Esophagus (tissue), 2 donors: ENCODE measurements around the gene TBC1D3B. TPM values are rescaled to one million over a fixed set of nuclear protein-coding genes. Genes with fewer than 3 reads are reported as not detected.
"Not testable (repeated sequence)": the region's sequence is repeated elsewhere in the genome, so short reads cannot be mapped to it uniquely, and the experiment has no call there.

Experiments used
- H3K27ac ChIP-seq, 2 donors: one replicate each; pipeline ENCODE4 v1.5.1; 2013; ENCODE audit warnings: low read depth in 2 of 2, mild to moderate bottlenecking in 2 of 2, inconsistent platforms in 1 of 2, low read length in 1 of 2, moderate library complexity in 1 of 2
- H3K27me3 ChIP-seq, 2 donors: one replicate each; pipeline ENCODE4 v1.6.1; 2013; ENCODE audit warnings: low read length in 2 of 2, control low read depth in 1 of 2, mild to moderate bottlenecking in 1 of 2; ENCODE audit not compliant: insufficient read depth in 2 of 2, control insufficient read depth in 1 of 2
- H3K36me3 ChIP-seq, 2 donors: one replicate each; pipeline ENCODE4 v1.6.1; 2013; ENCODE audit warnings: low read length in 1 of 2; ENCODE audit not compliant: control insufficient read depth in 2 of 2, insufficient read depth in 2 of 2
- H3K4me1 ChIP-seq, 2 donors: one replicate each; pipeline ENCODE4 v1.6.1; 2013; ENCODE audit warnings: low read length in 1 of 2; ENCODE audit not compliant: control insufficient read depth in 2 of 2, insufficient read depth in 2 of 2
- H3K4me3 ChIP-seq, 2 donors: one replicate each; pipeline ENCODE4 v1.5.1; 2013; ENCODE audit warnings: low read length in 2 of 2, mild to moderate bottlenecking in 2 of 2, low read depth in 1 of 2, moderate library complexity in 1 of 2
- H3K9me3 ChIP-seq, 2 donors: one replicate each; pipeline ENCODE4 v1.6.1; 2013; ENCODE audit warnings: mild to moderate bottlenecking in 2 of 2, low read depth in 1 of 2, low read length in 1 of 2, moderate library complexity in 1 of 2; ENCODE audit not compliant: control insufficient read depth in 2 of 2, insufficient read depth in 1 of 2
- WGBS, 2 donors: extraction: QIAGEN DNeasy Blood & Tissue Kit; methylation state at CpG; one replicate each; pipeline ENCODE4 v1.1.7; 2013; 5-methylcytosine and 5-hydroxymethylcytosine counted together
- polyA plus RNA-seq, 2 donors: library from polyadenylated mRNA; stranded (reverse); fragments of 200-250 nt; gene quantifications; one replicate each; pipeline ENCODE4 v1.2.3, GENCODE V29; 2013
- donor health status: healthy with polysubstance abuse.
- donor health status: Bipolar disorder and iron deficiency.

TBC1D3B gene
- polyA plus RNA-seq, 2 donors = 5.8 to 6.9 TPM

DNA sequence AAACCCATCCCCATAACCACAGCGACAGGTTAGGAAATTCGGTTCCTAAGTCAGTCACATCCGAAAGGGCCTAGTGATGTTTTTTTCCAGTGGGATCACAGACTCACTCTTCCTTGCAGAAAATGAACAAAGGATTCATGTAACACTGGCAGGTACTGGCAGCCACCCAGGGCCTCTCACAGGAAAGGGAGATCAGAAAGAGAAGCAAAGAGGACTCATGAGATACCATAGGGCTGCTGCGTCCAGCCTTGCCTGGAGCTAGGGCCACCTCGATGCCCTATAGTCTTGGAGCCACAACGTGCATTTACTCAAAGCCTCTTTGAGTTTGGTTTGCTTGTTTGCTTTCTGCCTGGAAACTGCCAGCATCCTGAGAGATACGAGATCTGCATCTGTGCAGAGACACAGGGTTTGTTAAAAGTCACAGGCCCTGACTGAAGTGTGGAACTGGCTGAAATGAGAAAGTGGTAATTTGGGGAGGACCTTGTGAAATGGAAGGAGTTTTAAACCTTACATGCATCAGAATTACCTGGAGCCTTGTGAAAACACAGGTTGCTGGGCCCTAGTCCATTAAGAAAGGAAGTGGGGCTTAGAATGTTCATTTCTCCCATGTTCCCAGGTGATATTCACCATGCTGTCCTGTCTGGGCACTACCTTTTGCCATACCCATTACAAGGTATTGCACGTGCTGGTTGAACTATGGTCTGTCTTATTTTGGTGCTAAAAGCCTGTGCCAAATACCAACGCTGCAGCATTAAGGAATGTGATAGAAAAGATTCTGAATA is 14.3 kb upstream of the TBC1D3B start:
- 79% methylated on average over 9 of the region's 9 CpGs for WGBS, 2 donors
- not testable (repeated sequence) for H3K4me1 ChIP-seq, H3K36me3 ChIP-seq, H3K9me3 ChIP-seq, H3K4me3 ChIP-seq, H3K27me3 ChIP-seq, H3K27ac ChIP-seq

DNA sequence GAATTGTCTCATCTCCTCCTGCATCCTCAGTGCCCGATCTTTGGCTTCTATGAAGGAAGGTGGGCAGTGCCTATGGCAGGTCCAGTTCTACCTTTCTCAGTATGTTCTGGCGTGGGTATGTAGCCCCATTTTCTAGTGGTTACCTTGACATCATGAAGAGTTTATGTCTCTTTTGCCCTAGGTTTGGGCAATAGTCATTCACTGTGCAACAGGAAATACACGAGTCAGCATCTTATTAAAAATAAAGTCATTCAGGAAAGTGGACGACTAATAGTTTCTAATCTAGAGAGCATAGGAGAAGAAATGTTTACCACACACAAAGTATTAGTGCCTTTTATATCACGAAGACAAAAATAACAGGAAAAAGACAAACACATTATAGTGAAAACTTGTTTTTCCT is 13.6 kb upstream of the TBC1D3B start:
- not testable (repeated sequence) for H3K4me1 ChIP-seq, H3K27ac ChIP-seq, H3K36me3 ChIP-seq, H3K27me3 ChIP-seq, H3K9me3 ChIP-seq, H3K4me3 ChIP-seq
- 71% methylated on average over 5 of the region's 5 CpGs for WGBS, 2 donors

DNA sequence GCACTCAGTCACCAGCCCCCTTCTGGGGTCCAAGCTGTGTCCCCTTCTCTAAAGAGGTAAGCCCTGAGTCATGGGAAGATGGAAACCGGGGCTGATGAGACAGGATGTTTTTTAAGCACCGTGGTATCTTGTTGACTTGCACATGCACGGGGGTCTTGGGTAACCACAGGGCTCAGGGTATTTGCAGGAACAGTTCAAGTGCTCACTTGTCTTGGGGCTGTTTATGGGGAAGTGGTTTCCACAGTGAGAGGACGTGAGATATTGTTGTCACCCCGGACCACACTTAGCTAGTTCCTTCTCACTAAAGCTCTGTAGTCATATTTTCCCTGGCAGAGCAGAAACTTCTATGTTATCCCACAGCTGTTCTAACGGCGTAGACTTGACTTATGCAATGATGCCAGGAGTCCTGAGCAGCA is 12.5 kb upstream of the TBC1D3B start:
- H3K4me1 ChIP-seq = no peaks in the 10 kb centered on the region
- no peaks in the 10 kb centered on the region for H3K36me3 ChIP-seq
- no peak overlapping the region for H3K4me3 ChIP-seq
- H3K27ac ChIP-seq = no peak overlapping the region
- H3K27me3 ChIP-seq = no peaks in the 10 kb centered on the region
- WGBS, 2 donors = 44 to 45% methylated on average over 6 to 7 of the region's 7 CpGs
- H3K9me3 ChIP-seq = no peaks in the 10 kb centered on the region

DNA sequence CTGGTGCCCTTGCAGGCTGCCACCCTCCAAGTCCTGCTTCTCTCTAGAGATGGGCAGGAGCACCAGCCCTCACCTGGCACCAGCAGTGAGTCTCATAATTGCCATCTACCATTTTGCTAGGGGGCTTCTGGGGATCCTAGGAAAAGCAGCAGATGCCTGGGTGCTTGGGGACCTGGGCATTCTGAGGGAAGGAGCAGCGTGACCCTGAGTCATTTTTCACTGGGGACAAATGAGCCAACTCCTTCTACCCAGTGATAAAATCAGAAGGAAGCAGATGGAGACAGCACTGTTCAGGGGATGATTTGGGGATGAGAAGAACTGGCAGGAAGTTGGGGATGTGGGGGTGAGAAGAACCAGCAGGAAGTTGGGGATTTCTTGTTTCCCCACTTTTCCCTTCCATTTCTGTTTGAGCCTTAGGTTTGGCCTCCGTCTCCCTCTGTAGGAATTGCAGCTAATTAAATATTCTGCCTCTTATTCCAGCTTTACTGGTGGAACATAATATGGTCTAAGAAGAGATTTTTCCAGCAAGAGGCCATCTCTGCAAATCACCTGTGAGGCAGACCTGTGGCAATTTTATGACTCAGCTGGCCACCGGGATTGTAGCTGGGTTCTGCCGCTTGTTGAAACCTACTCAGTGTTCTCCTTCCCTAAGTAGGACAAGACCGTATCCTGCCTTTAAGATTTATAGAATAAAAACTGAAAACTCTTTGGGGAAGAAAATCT is 11.7 kb upstream of the TBC1D3B start:
- H3K36me3 ChIP-seq, H3K27ac ChIP-seq, H3K4me1 ChIP-seq, H3K27me3 ChIP-seq, H3K9me3 ChIP-seq, H3K4me3 ChIP-seq: not testable (repeated sequence)
- 58 to 70% methylated on average over 5 of the region's 5 CpGs for WGBS, 2 donors

DNA sequence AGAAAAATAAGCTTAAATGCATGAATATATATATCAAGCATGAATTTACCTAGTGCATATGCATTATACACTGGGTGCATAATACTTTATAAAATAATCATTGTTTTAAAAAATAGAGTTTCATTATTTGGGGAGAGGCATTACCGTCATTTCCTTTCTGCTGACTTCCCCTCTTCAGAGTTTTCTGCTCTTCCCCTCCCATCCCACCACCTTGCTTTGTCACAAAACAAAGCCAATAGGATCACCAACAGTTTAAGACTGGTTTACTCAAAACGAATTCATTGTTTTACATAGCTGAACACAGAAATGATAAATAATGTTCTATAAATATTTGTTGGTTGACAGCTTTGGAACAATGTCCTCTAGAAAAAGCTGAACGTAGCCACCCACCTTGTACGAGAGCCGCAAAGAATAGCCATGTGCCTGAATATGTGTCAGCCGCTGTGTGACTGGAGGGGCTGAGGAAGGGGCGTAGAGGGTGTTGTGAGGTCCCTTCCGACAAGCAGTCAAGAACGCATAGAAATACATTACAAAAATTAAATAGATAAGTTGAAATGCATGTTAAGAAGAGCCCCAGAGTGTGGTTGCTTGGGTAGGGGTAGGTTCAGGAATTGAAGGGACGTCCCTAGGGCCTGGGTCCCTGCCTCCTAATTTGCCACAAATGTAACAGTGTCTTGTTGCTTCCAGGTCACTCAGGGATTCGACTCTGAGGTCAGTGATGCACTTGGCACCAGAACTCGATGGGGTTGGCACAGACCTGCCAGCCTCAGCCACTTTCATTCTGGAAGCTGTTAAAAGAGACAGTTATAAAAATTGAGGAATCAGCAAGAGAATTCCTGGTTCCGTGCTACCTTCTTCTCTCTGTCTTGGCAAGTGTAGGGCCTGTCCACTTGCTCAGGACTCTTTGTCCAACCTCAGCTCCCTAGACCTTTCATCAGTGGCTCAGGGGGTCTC is 10.7 kb upstream of the TBC1D3B start:
- H3K4me3 ChIP-seq, H3K9me3 ChIP-seq, H3K36me3 ChIP-seq, H3K4me1 ChIP-seq, H3K27ac ChIP-seq, H3K27me3 ChIP-seq: not testable (repeated sequence)
- 73 to 76% methylated on average over 13 of the region's 13 CpGs for WGBS, 2 donors

DNA sequence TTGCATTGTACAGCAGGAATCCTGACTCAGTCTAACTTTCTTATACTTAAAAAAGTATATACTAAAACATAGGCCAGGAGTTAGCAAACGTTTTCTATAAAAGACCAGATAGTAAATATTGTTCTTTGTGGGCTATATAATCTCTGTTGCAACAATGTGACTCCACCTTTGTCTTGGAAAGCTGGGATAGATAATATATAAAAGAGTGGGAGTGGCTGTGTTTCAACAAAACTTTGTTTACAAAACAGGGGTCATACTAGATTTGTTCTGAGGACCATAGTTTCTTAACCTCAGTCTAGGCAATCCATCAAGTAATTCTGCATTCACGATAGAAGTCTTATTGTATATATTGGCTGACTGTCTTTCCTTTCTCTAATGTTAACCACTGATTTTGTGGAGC is 9.0 kb upstream of the TBC1D3B start:
- Histone ChIP-seq H3K27me3 (no peaks in the 10 kb centered on the region), H3K4me1 (no peaks in the 10 kb centered on the region), H3K9me3 (no peaks in the 10 kb centered on the region), H3K4me3 (no peak overlapping the region), H3K36me3 (no peaks in the 10 kb centered on the region), H3K27ac (no peak overlapping the region)
- 39 to 58% methylated on average over 2 of the region's 2 CpGs for WGBS, 2 donors

DNA sequence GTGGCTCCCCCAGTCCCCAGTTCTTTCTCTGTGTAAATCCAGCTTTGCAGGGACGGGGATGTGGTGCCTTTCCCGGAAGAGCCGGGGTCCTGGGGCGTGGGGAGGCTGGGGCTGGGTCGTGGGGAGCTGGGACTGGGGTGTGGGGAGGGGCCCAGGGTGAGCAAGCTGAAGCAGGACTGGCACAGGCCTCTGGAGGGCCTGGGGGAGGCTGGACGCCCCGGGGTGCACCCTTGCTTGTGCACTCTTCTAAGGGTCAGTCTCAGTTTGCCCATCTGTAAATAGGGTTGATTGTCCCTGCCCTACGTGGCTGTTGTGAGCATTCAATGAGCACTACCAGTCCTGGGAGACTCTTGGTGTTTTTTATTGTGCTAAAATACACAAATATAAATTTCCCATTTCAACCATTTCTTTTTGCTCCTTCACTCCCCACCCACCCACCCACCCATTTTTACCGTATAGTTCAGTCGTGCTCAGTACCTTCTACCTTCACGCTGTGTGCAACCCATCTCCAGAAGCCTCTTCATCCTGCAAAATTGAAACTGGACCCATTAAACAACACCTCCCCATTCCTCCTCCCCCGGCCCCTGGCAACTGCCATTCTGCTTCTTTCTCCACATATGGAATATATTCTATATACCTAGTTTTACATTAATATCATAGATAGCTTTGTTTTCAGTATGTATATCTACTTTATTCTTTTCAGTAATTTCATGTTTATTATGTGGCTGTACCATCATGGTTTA is 7.8 kb upstream of the TBC1D3B start:
- 72 to 81% methylated on average over 12 of the region's 12 CpGs for WGBS, 2 donors
- Histone ChIP-seq H3K36me3 (no peaks in the 10 kb centered on the region), H3K27ac (no peak overlapping the region), H3K27me3 (no peaks in the 10 kb centered on the region), H3K4me1 (no peaks in the 10 kb centered on the region), H3K4me3 (peak overlapping the region in 1 of 2 donors; percentile 56), H3K9me3 (no peaks in the 10 kb centered on the region)

DNA sequence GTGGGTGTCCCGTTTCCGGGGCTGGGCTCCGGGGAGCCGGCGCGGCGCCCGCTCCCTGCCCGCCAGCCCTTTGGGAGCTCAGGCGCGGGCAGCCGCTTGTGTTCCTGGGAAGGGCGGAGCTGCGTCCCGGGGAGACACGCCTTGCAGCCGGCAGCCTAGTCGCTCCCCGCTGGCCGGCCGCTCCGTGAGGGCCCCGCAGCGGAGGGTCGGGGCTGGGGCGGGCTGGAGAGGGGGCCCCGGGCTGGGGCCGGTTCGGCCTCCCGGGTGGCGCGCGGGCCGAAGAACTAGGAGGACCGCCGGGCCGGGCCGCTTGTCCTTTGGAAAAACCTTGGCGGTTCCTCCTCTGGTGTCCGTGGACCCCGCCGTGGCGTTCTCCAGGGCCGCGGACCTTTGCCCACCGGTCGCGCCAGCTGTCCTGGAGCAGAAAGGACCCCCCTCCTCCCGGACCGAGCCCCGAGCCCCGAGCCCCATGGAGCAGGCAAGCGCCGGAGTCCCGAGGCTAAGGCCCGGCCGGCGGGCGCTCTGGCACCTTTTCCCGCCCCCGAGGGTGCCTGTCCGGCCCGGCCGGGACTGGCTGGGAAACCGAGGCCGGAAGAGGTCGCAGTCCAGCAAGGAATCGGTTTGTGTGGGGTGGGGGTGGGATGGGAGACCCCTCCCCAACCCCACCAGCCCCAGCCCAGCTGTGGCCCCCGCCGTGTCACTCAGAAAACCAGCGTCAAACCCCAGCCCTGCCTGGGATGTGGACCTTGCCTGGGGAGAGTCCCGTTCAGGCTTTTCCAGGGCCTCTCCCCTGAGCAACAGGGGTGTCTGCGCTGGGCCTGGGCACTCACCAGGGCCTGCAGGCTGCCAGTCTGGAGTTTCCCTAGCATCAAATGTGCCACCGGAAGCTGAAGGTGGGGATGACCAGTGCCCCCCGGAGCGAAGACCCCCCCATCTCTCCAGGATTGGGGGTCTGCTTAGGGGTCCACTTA is 6.8 kb upstream of the TBC1D3B start:
- Histone ChIP-seq H3K36me3 (no peaks in the 10 kb centered on the region), H3K4me1 (no peaks in the 10 kb centered on the region), H3K27me3 (no peaks in the 10 kb centered on the region), H3K9me3 (no peaks in the 10 kb centered on the region), H3K4me3 (peak overlapping the region; percentile 37 to 56), H3K27ac (peak overlapping the region in 1 of 2 donors; percentile 12)
- 5% methylated on average over 67 to 76 of the region's 76 CpGs for WGBS, 2 donors
